Adrenal gland (tissue), 5 donors: ENCODE measurements around the gene CST8.

Experiments used
- CTCF ChIP-seq, 6 experiments: fragments of 450-650 bp in 4 of 6; fragments of 200-600 bp in 2 of 6; sonication (generic) in 1 of 6; IDR thresholded peaks; 1 replicate in 5 of 6; 2 replicates in 1 of 6; pipeline versions ENCODE4 v1.5.1 to v1.8.0; 2016 to 2021; ENCODE audit warnings: antibody characterized with exemption in 6 of 6, mild to moderate bottlenecking in 2 of 6, moderate library complexity in 1 of 6
- POLR2A ChIP-seq, 2 donors: fragments of 450-650 bp; IDR thresholded peaks; one replicate each; pipeline ENCODE4 v1.6.1; 2017; ENCODE audit warnings: antibody characterized with exemption in 2 of 2, mild to moderate bottlenecking in 2 of 2, moderate library complexity in 1 of 2
- donor health status: DM: no; HTN: no; CAD: no.

GRCh38 chr20:23450877-23451276 is 40.0 kb upstream of the CST8 start:
- TF ChIP-seq CTCF (IDR thresholded peaks at IDR 0.05) (no peak), POLR2A (IDR thresholded peaks at IDR 0.05) (no peak)
